ENCODE measurements around the gene NFATC3.

DNA sequence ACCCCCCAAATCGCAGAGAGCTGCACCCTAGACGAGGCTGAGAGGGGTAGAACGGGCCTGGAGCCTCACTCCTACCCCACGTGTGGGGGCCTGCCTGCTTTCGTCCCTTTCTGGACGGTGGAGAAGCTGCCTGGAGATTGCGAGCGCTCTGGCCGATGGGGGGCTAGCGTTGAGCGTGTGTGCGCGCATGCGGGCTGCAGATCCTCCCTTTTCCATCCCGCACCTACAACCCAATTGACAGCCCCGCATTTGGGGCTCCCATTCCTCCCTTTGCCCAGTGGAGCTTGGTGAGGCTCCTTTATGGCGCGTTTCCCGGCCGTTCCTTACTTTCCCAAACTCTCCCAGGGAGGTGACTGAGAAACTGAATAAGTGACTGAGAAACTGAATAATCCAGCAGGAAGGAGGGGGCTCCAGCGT lies 151.7 kb downstream of the NFATC3 start:
- TF ChIP-seq REST (IDR thresholded peaks at IDR 0.05; ENCODE audit: low read depth) (no peak), EP300 (IDR thresholded peaks at IDR 0.05; ENCODE audit: borderline replicate concordance) (no peak), EGR1 (IDR thresholded peaks at IDR 0.05) (no peak), TCF12 (IDR thresholded peaks at IDR 0.05; ENCODE audit: low read depth) (no peak), FOXM1 (IDR thresholded peaks at IDR 0.05; ENCODE audit: borderline replicate concordance, low read depth) (no peak)
